Measurements from ENCODE around the gene TENM3. TPM values are rescaled to one million over a fixed set of nuclear protein-coding genes. Genes with fewer than 3 reads are reported as not detected.
A peak's percentile ranks its signal among the peaks of the same experiment; 100 is the strongest.

The TENM3 gene
- total and polyA plus RNA-seq, 2 donors (not counting 3 experiments of a cell fraction or from before 2014, with no cell fraction given): 3.2 to 6.2 TPM

DNA sequence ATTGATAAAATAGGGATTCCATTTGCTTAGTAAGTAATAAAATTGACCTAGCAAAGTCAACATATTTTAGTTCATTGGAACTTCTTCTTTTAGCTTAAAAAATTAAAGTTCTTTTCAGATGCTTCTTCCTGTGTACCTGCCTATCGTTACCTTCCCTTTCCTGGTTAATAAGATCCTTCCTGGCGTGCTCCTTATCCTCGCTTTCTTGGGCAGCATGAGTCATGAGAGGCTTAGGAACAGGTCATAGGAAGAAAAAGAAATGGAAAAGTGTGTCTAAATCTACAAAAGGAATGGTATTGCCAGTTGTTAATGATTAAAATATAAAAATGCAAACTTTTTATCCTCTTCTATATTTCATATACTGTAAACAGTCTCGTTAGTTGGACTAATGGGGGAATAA lies 503.7 kb downstream of the TENM3 start:
- Histone ChIP-seq H3K4me1 (ENCODE audit: control insufficient read depth, extremely low read depth, insufficient read depth, low read length) (peaks cover 29% of the 10 kb centered on the region), H3K9me3 (replicated peaks; ENCODE audit: control insufficient read depth, insufficient read depth, low read length) (peaks cover 2% of the 10 kb centered on the region), H2AFZ (ENCODE audit: low read depth, low read length) (no peak overlapping the region), H4K20me1 (replicated peaks; ENCODE audit: control insufficient read depth, extremely low read depth, insufficient read depth, low read length) (no peaks in the 10 kb centered on the region), H3K4me2 (ENCODE audit: insufficient read depth, low read length) (no peak overlapping the region), H3K9me1 (replicated peaks; ENCODE audit: control insufficient read depth, extremely low read depth, insufficient read depth, low read length) (no peaks in the 10 kb centered on the region), H3K4me3 (replicated peaks in 1 of 3; ENCODE audit: insufficient read depth in 1 of 3, low read depth in 1 of 3, low read length in 3 of 3) (no peak overlapping the region), H3K79me2 (ENCODE audit: control insufficient read depth, insufficient read depth, low read length) (no peaks in the 10 kb centered on the region), H3K9ac (replicated peaks; ENCODE audit: extremely low read depth, insufficient read depth, low read length) (no peak overlapping the region), H3K27me3 (ENCODE audit: control insufficient read depth in 2 of 2, insufficient read depth in 2 of 2, low read length in 2 of 2) (no peaks in the 10 kb centered on the region), H3K36me3 (ENCODE audit: control insufficient read depth in 2 of 2, extremely low read depth in 1 of 2, insufficient read depth in 2 of 2, low read length in 2 of 2) (no peaks in the 10 kb centered on the region), H3K27ac (ENCODE audit: insufficient read depth, low read depth, low read length) (no peak overlapping the region)
- dilution Hi-C loops (cut with MboI; ENCODE audit: extremely low pct_ligation_motif_present, low sequenced_read_pairs): no loop called here
- FAIRE-seq: peak; percentile 24
- intact Hi-C loops (cut with micrococcal nuclease): loop anchor here (5.0 kb wide), 1 partner anchor 155 kb away; no protein-coding TSS in a partner anchor
- POLR2A ChIA-PET: no interaction called here
- TF ChIP-seq FOS (IDR thresholded peaks at IDR 0.05; ENCODE audit: borderline replicate concordance, insufficient read depth, low read length): no peak
- TF ChIP-seq CTCF (IDR thresholded peaks at IDR 0.05; ENCODE audit: extremely low read depth in 1 of 2, insufficient read depth in 1 of 2, low read depth in 1 of 2, low read length in 2 of 2): no peak
- no peak for TF ChIP-seq POLR2A (IDR thresholded peaks at IDR 0.05; ENCODE audit: low read depth, low read length)
- TF ChIP-seq EZH2 (IDR thresholded peaks at IDR 0.05; ENCODE audit: borderline replicate concordance, low read depth, low read length, severe bottlenecking): no peak
- TF ChIP-seq MYC (IDR thresholded peaks at IDR 0.05; ENCODE audit: low read depth, low read length): no peak
- no peak for TF ChIP-seq JUN (IDR thresholded peaks at IDR 0.05; ENCODE audit: borderline replicate concordance, insufficient read depth, insufficient read length, low read depth)
- TF ChIP-seq POLR2AphosphoS5 (IDR thresholded peaks at IDR 0.05; ENCODE audit: insufficient read depth, low read depth, low read length): no peak
- no peak for TF ChIP-seq MAX (IDR thresholded peaks at IDR 0.05; ENCODE audit: insufficient read depth, insufficient read length)
- TF ChIP-seq GATA2 (IDR thresholded peaks at IDR 0.05; ENCODE audit: insufficient read depth, insufficient read length, low read depth, low read length): no peak
- CTCF ChIA-PET: interaction anchor here (1.1 to 1.6 kb wide), 2 partner anchors 8 to 86 kb away, joined by 3 to 9 read pairs; no protein-coding TSS in a partner anchor
- peak; percentile 7 for DNase-seq (ENCODE audit: low read depth, low spot score)
- BruUV-seq (replicated peaks): no TSS peak
